Measurements from ENCODE around the gene PRKG1.

DNA sequence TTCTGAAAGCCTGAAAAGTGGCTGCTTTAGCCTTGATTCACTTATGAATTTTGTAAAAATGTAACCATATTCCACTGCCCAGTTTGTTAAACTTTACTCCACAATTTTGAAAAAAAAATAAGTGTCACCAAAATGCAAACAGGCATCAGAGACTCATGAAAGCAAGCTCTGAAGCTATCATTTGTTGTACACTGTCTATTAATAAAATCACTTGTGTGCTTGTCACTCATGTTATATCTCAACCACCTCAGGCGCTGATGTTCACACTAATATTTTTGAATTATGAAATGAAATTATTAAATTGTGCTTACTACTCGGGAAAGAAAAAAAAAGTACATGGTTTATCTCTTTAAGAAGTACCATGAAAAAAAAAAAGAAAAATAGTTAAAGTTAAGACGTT lies 1205.3 kb downstream of the PRKG1 start:
- TF ChIP-seq, protein P1, sequence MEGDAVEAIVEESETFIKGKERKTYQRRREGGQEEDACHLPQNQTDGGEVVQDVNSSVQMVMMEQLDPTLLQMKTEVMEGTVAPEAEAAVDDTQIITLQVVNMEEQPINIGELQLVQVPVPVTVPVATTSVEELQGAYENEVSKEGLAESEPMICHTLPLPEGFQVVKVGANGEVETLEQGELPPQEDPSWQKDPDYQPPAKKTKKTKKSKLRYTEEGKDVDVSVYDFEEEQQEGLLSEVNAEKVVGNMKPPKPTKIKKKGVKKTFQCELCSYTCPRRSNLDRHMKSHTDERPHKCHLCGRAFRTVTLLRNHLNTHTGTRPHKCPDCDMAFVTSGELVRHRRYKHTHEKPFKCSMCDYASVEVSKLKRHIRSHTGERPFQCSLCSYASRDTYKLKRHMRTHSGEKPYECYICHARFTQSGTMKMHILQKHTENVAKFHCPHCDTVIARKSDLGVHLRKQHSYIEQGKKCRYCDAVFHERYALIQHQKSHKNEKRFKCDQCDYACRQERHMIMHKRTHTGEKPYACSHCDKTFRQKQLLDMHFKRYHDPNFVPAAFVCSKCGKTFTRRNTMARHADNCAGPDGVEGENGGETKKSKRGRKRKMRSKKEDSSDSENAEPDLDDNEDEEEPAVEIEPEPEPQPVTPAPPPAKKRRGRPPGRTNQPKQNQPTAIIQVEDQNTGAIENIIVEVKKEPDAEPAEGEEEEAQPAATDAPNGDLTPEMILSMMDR (conservative IDR thresholded peaks at IDR 0.05 in 1 of 2, IDR thresholded peaks at IDR 0.05 in 1 of 2; ENCODE audit: extremely low read depth in 1 of 2, insufficient read depth in 1 of 2, low read depth in 1 of 2, low read length in 2 of 2): no peak
- no peak for TF ChIP-seq EZH2 (IDR thresholded peaks at IDR 0.05; ENCODE audit: borderline replicate concordance, low read length)
